Stimulated activated CD8-positive, alpha-beta memory T cell treated with anti-CD3 and anti-CD28 coated beads, Interleukin-12 subunit alpha, Interleukin-12 subunit beta, amount 100 ng/mL, for 4 hours (primary cell): ENCODE results near the gene VWA5B1.

ENCODE experiments used
- DNase-seq: peaks from one replicate; pipeline ENCODE4 v3.0.0-alpha.2; 2020; ENCODE audit warnings: low read depth

Gene VWA5B1

DNA sequence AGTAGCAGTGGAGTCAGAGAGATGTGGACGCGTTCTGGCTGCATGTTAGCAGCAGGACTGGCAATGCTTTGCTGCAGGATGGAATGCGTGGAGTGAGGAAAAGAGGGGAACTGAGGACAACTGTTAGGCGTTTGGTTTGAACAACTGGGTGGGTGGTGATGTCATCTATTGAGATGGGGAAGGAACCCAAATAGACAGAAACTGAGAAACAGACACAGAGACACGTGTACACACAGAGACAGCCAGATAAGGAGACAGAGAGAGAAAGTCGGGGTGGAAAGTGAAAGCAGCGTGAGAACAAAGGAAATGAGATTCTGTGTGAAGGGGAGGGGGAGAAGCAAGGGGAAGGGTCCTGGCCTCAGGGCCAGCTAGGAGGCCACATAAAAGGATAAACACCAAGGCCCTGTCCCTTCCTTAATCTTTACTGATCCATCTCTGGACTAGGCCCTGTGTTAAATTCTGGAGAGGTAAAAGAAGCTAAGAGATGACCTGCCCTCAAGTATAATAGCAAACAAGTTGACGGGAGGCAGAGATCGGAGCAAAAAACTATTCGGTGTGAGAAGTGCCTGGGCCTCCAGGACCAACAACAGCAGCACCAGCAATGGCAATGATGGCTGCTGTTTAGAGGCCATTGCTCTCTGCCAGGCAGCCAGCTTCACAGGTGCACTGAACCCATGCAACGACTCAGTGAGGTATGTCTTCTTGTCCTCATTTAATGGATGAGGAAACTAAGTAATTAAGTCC is 31.6 kb downstream of the VWA5B1 start:
- no peak for DNase-seq

GRCh38 chr1:20322825-20323612 is 32.3 kb downstream of the VWA5B1 start:
- no peak for DNase-seq

GRCh38 chr1:20323613-20323920 is 32.9 kb downstream of the VWA5B1 start:
- DNase-seq, result no peak

GRCh38 chr1:20324704-20325406 is 34.2 kb downstream of the VWA5B1 start:
- DNase-seq, result no peak

DNA sequence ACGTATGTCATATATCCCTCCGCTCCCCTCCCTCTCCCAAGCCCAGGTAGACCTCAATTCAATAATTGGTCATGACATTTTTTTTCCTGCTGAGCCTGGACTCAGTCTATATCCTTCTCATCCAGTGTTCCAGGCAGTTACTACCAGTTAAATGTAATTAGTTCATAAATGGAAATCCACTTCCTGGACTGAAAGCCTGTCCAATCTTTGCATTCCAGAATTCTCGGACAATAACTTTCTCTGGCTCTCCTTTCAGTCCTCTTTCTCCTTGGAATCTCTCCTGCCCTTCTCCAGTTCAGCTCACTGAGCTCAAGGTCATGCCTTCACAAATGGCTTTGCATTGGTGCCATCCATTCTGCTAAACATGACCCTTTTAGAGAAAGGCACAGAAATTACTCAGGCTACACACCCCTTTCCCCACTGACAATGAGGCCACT is 34.8 kb downstream of the VWA5B1 start:
- no peak for DNase-seq

GRCh38 chr1:20325844-20326420 is 35.3 kb downstream of the VWA5B1 start:
- DNase-seq, result no peak

GRCh38 chr1:20327467-20327866 is 36.8 kb downstream of the VWA5B1 start:
- no peak for DNase-seq

DNA sequence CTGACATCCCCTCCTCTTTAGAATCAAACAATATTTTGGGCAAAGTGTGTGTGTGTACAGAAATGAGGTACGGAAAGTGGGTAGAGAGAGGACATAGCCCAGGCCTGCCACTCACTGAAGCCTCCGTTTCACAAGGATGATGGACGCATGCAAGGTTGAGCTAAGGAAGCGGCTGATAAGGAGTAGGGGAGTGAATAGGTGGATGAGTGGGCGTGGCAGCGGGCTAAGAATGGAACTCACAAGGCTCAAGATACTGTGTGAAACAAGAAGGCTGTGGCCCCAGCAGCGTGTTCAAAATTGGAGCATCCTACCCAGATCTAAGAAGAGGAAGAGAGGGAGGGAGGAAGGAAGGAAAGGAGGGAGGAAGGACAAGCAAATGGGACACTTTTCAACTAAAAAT is 37.5 kb downstream of the VWA5B1 start:
- DNase-seq, result no peak

- no peak for DNase-seq
These were observed 39.3 kb downstream of the VWA5B1 start for GRCh38 chr1:20329793-20330542.

- no peak for DNase-seq
These were observed 43.4 kb downstream of the VWA5B1 start for GRCh38 chr1:20334103-20334502.

DNA sequence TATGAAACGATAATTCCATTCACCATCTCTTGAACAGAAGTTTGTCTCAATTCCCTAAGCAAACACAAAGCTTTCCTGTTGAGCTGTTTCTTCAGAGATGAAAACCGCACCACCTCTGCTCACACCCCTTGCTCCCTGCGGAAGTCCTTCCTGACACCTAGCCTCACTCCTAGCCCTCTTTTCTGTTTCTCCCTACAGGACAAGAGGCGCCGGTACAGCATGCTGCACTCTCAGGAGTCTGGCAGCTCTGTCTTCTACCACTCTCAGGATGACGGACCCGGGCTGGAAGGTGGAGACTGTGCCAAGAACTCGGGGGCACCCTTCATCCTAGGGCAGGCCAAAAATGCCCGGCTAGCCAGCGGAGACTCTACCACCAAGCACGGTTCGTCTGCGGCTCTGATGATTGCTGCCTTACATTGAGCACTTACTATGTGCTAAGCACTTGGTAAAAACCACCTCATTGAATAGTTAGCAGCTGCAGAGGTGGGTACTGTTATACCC is 45.5 kb downstream of the VWA5B1 start:
- DNase-seq, result no peak

DNA sequence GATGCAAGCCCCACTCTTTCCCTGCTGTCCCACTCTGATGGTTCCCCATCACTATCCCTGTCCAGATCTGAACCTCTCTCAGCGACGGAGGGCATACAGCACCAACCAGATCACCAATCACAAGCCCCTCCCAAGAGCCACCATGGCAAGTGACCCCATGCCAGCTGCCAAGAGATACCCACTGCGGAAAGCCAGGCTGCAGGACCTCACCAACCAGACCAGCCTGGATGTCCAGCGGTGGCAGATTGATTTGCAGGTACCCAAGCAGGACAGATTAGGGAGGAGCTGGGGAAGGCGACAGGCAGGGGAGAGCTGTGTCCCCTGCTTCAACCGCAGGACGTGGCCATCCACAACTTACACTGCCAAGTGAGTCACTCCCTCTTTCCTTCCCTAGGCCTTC is 46.9 kb downstream of the VWA5B1 start:
- no peak for DNase-seq

DNA sequence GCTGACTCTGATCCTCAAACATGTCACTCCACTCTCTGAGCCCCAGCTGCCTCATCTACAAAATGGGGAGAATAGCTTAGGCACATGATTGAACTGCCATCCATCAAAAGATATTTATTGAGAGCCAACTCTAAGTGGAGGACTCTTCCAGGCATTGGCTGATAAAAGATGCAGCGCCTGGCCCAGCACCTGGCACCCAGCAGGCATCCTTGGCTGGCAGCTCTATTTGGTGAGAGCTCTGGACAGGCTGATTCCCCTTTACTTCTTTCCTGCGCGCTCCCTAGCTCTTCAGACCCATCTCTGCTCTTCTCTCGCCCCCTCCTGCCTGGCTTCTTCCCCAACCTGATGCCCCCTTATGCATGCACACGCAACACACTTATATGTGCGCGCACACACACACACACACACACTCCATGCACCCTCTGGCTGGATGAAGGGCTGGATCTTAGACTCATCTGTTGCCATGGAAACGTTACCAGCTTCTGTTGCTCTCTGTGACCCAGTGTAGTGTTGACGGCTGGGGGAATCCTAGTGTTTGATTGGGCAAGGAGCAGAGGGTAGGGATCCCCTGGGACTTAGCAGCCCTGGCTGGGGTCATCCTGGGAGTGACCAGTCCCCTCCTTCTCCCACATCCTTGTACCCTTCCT is 49.3 kb downstream of the VWA5B1 start:
- DNase-seq, result no peak

DNA sequence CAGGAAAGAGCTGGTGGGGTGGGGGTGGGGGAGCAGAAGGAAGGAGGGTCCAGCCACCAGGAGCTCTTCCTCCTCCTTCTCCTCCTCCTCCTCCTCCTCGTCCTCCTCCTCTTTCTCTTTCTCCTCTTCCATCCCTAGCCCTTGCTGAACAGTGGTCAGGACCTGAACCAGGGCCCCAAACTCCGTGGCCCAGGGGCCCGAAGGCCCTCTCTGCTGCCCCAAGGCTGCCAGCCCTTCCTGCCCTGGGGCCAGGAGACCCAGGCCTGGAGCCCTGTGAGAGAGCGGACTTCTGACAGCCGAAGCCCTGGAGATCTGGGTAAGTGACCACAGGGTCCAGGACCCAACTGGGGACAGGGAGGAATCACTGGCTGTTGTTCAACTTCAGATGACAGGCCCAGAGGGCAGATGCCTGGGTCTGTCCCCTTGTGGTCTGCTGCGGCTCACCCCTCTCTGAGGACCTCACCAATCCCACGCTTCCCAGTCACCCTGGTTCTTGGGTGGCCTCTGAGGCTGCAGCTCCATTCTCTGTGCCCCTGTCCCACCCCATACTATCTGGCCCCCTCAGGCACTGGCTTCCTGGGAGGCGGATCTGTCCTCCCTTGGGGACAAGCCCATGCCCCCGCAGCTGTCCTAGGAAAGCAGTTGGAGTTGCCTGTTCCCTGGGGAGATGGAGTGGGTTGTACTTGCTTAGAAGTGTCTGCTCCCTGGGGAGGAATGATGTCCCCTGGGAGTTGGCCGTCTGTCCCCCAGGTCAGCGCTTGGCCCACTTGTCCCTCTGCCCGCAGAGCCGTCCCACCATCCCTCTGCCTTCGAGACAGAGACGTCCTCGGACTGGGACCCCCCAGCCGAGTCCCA is 51.8 kb downstream of the VWA5B1 start:
- no peak for DNase-seq

DNA sequence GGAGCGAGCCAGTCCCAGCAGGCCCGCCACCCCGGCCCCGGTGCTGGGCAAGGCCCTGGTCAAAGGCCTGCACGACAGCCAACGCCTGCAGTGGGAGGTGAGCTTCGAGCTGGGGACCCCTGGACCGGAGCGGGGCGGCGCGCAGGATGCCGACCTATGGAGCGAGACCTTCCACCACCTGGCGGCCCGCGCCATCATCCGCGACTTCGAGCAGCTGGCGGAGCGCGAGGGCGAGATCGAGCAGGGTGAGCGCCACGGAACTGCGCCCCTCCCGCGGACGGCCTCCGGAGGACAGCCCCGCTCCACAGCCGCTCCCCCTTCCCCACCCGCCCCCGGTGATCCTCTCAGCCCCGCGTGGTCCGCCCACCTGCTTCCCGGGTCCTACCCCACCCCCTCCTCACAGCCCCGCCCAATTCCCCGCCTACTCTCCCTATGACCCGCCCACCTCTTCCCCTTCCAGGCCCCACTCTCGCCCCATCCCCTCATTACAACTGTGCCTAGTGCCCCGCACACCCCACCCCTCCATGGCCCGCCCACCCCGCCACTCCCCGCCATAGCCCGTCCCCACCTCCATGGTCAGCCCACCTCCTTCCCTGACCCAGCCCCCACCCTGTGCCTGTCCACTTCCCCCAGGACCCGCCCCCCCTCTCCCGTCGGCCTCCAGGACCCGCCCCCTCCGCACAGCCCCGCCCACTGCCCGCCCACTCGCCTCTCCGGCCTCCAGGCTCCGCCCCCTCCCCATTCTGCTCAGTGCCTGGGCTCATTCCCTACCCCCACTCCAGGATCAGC is 52.7 kb downstream of the VWA5B1 start:
- DNase-seq, result no peak

- DNase-seq, result no peak
These were observed 53.2 kb downstream of the VWA5B1 start for GRCh38 chr1:20343938-20344302.

GRCh38 chr1:20344738-20345137 is 54.1 kb downstream of the VWA5B1 start:
- DNase-seq, result no peak

DNA sequence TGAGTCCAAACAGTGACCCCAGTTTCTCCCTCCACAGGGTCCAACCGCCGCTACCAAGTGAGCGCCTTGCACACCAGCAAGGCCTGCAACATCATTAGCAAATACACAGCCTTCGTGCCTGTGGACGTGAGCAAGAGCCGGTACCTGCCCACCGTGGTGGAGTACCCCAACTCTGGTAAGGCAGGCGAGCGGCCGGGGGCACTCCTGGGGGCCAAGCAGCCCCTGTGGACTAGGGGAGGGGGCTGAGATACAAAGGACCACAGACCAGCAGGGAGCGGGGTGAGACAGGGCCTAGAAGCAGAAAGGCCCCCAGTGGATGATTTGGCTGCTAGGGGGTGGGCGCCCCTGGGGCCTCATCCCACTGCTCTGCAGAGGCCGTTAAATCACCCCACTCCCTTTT is 54.7 kb downstream of the VWA5B1 start:
- no peak for DNase-seq

DNA sequence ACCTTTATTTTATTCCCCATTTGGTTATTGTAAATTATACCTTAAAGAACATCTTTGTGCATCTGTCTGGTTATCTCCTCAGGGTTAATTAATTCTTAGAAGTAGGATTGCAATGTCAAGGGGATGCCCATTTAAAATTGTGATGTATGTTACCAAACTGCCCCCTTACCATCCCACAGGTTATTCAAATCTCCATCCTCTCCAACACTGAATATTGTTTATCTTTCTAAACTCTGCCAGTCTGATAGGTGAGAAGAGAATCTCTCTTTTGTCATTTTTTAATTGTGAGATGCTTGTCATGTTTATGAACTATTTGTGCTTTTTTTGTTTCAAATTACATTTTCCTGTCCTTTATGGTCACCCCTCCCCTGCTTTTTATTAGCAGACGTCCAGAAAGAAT is 55.8 kb downstream of the VWA5B1 start:
- DNase-seq, result no peak

DNA sequence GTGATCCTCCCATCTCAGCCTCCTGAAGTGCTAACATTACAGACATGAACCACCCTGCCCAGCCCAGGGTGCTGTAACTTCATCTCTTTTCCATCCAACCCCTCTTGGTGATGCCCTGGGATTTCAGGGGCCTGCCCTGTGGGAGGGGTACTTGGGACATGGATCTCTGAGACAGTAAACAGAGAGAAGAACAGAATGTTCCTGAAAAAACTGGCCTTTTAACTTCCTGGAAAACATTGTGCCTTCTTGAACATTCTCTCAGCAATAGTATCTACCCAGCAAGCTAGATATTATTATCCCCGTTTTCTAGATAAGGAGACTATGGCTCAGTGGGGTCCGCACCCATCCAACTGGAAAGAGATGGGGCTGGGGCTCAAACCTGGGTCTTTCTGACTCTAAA is 57.0 kb downstream of the VWA5B1 start:
- DNase-seq, result no peak
